Natural killer cell (primary cell): ENCODE data around the gene VCAN. TPM values are rescaled to one million over a fixed set of nuclear protein-coding genes. Genes with fewer than 3 reads are reported as not detected.

Source experiments
- ATAC-seq, 3 donors: fragments of 150-1000 bp in 2 of 3; fragments of 200-7000 bp in 1 of 3; cut with Tn5 transposase; 1 replicate in 1 of 3; 2 replicates in 2 of 3; pipeline ENCODE4 v1.10.0; 2021; ENCODE audit warnings: mild to moderate bottlenecking in 2 of 3, moderate library complexity in 2 of 3
- DNase-seq, 2 donors: peaks; one replicate each; pipeline versions ENCODE4 v3.0.0 to v3.0.0-alpha.2; 2013 to 2021; ENCODE audit warnings: mixed read lengths in 1 of 2
- H3K27ac ChIP-seq: one replicate; pipeline ENCODE4 v1.5.1; 2013; ENCODE audit warnings: mild to moderate bottlenecking, low read length
- H3K27me3 ChIP-seq: one replicate; pipeline ENCODE4 v1.6.1; 2013; ENCODE audit warnings: low read length; ENCODE audit not compliant: control insufficient read depth, insufficient read depth
- H3K36me3 ChIP-seq: one replicate; pipeline ENCODE4 v1.6.1; 2013; ENCODE audit warnings: low read length; ENCODE audit not compliant: control insufficient read depth, insufficient read depth
- H3K4me1 ChIP-seq: one replicate; pipeline ENCODE4 v1.6.1; 2013; ENCODE audit warnings: low read length; ENCODE audit not compliant: control insufficient read depth, insufficient read depth
- H3K4me3 ChIP-seq: one replicate; pipeline ENCODE4 v1.5.1; 2013; ENCODE audit warnings: low read length
- H3K9me3 ChIP-seq: one replicate; pipeline ENCODE4 v1.6.1; 2013; ENCODE audit warnings: low read length; ENCODE audit not compliant: control insufficient read depth, insufficient read depth
- H3K27ac Mint-ChIP-seq, 2 donors: one replicate each; pipeline ENCODE4 v1.8.0; 2022; ENCODE audit warnings: mild to moderate bottlenecking in 2 of 2, mixed read lengths in 2 of 2, moderate library complexity in 1 of 2
- H3K27me3 Mint-ChIP-seq, 2 donors: one replicate each; pipeline ENCODE4 v1.8.0; 2022; ENCODE audit warnings: low read depth in 2 of 2, mixed read lengths in 2 of 2
- H3K36me3 Mint-ChIP-seq: one replicate; pipeline ENCODE4 v1.8.0; 2022; ENCODE audit warnings: mixed read lengths
- H3K4me1 Mint-ChIP-seq, 2 donors: one replicate each; pipeline ENCODE4 v1.8.0; 2022; ENCODE audit warnings: mixed read lengths in 2 of 2
- H3K4me3 Mint-ChIP-seq: one replicate; pipeline ENCODE4 v1.8.0; 2022; ENCODE audit warnings: mild to moderate bottlenecking, moderate library complexity, mixed read lengths
- H3K9me3 Mint-ChIP-seq, 2 donors: one replicate each; pipeline ENCODE4 v1.8.0; 2022; ENCODE audit warnings: mixed read lengths in 2 of 2
- CTCF ChIP-seq: fragments of 200-600 bp; IDR thresholded peaks from one replicate; pipeline ENCODE4 v1.8.0; 2022; ENCODE audit warnings: antibody characterized with exemption
- WGBS: methylation state at CpG from one replicate; pipeline ENCODE4 v1.1.7; 2013; ENCODE audit warnings: missing lambda C conversion rate; ENCODE audit not compliant: insufficient coverage; 5-methylcytosine and 5-hydroxymethylcytosine counted together
- intact Hi-C: fragments of 100-400 bp; cut with micrococcal nuclease; formaldehyde crosslinking; loops from one replicate; pipeline ENCODE4 v1.14.2; 2022
- total RNA-seq, 4 donors: library from RNA; stranded (reverse); fragments of 120-200 nt in 1 of 4; gene quantifications; one replicate each; pipeline versions ENCODE4 v1.2.3 to v1.2.4, GENCODE V29; 2013 to 2022

The VCAN gene
- total RNA-seq, 3 donors from 2014 or later (not counting 1 experiment from before 2014, with no cell fraction given) = 2.3 to 60.1 (median 28.4) TPM

- Histone ChIP-seq H3K4me3 (no peak overlapping the region), H3K36me3 (no peaks in the 10 kb centered on the region), H3K4me1 (no peaks in the 10 kb centered on the region), H3K27ac (no peak overlapping the region), H3K9me3 (no peaks in the 10 kb centered on the region), H3K27me3 (no peaks in the 10 kb centered on the region)
- Mint-ChIP-seq H3K36me3 (no peaks in the 10 kb centered on the region), H3K27ac (no peak overlapping the region), H3K4me3 (no peak overlapping the region), H3K4me1 (peaks cover 0 to 5% of the 10 kb centered on the region in 2 donors), H3K9me3 (no peaks in the 10 kb centered on the region), H3K27me3 (no peaks in the 10 kb centered on the region)
- no peak for TF ChIP-seq CTCF
- DNase-seq (no peak), ATAC-seq (no peak)
- no CpG with 5 or more reads among the region's 1 CpG for WGBS
- intact Hi-C loops = no loop called here
These were observed 41.5 kb downstream of the VCAN start for GRCh38 chr5:83513081-83513480.

- Histone ChIP-seq H3K27me3 (no peaks in the 10 kb centered on the region), H3K27ac (no peak overlapping the region), H3K4me1 (no peaks in the 10 kb centered on the region), H3K9me3 (no peaks in the 10 kb centered on the region), H3K36me3 (no peaks in the 10 kb centered on the region), H3K4me3 (no peak overlapping the region)
- WGBS = 55% methylated on average over 2 of the region's 3 CpGs
- intact Hi-C loops = no loop called here
- Mint-ChIP-seq H3K27ac (no peak overlapping the region), H3K36me3 (no peaks in the 10 kb centered on the region), H3K4me3 (no peak overlapping the region), H3K4me1 (peaks cover 0 to 5% of the 10 kb centered on the region in 2 donors), H3K9me3 (no peaks in the 10 kb centered on the region), H3K27me3 (no peaks in the 10 kb centered on the region)
- ATAC-seq (no peak), DNase-seq (no peak)
- no peak for TF ChIP-seq CTCF
These were observed 41.9 kb downstream of the VCAN start for GRCh38 chr5:83513491-83513890.

GRCh38 chr5:83516377-83516776 lies 44.8 kb downstream of the VCAN start:
- no peaks in the 10 kb centered on the region for H3K27me3 Mint-ChIP-seq
- intact Hi-C loops = no loop called here
- H3K9me3 Mint-ChIP-seq = peaks cover 0 to 2% of the 10 kb centered on the region in 2 donors

More at GRCh38 chr5:83516377-83516776, 44.8 kb downstream of the VCAN start:
- Mint-ChIP-seq H3K4me3 (no peak overlapping the region), H3K4me1 (no peaks in the 10 kb centered on the region), H3K36me3 (no peaks in the 10 kb centered on the region), H3K27ac (no peak overlapping the region)
- no peaks in the 10 kb centered on the region for H3K36me3 ChIP-seq
- H3K4me1 ChIP-seq = no peaks in the 10 kb centered on the region
- H3K27me3 ChIP-seq = no peaks in the 10 kb centered on the region
- ATAC-seq (no peak), DNase-seq (no peak)
- H3K9me3 ChIP-seq = no peaks in the 10 kb centered on the region
- WGBS = 69% methylated on average over 2 of the region's 2 CpGs
- no peak overlapping the region for H3K4me3 ChIP-seq
- no peak for TF ChIP-seq CTCF
- no peak overlapping the region for H3K27ac ChIP-seq
